ENCODE results near the gene NFKBIL1. TPM values are rescaled to one million over a fixed set of nuclear protein-coding genes. Genes with fewer than 3 reads are reported as not detected.

Gene NFKBIL1
- total RNA-seq, 1 donor from 2014 or later, result 33.2 TPM

- no peak for DNase-seq (ENCODE audit: extremely low spot score, unreplicated experiment)
- no peak overlapping the region for H3K27ac Mint-ChIP-seq (ENCODE audit: unreplicated experiment)
- no peaks in the 10 kb centered on the region for H3K36me3 Mint-ChIP-seq (ENCODE audit: unreplicated experiment)
- no peaks in the 10 kb centered on the region for H3K4me1 Mint-ChIP-seq (ENCODE audit: unreplicated experiment)
- H3K9me3 Mint-ChIP-seq (ENCODE audit: unreplicated experiment), result no peaks in the 10 kb centered on the region
- no peak overlapping the region for H3K4me3 Mint-ChIP-seq (ENCODE audit: unreplicated experiment)
- peaks cover 6% of the 10 kb centered on the region for H3K27me3 Mint-ChIP-seq (ENCODE audit: unreplicated experiment)
- no peak for TF ChIP-seq CTCF (IDR thresholded peaks at IDR 0.05)
These were observed 22.6 kb downstream of the NFKBIL1 start for GRCh38 chr6:31569861-31570536.

- Mint-ChIP-seq H3K9me3 (ENCODE audit: unreplicated experiment) (no peaks in the 10 kb centered on the region), H3K27ac (ENCODE audit: unreplicated experiment) (no peak within 1 kb of the TSS), H3K4me3 (ENCODE audit: unreplicated experiment) (no peak within 1 kb of the TSS), H3K27me3 (ENCODE audit: unreplicated experiment) (peaks cover 6% of the 10 kb centered on the region), H3K36me3 (ENCODE audit: unreplicated experiment) (no peaks in the 10 kb centered on the region), H3K4me1 (ENCODE audit: unreplicated experiment) (no peaks in the 10 kb centered on the region)
- no peak for DNase-seq (ENCODE audit: extremely low spot score, unreplicated experiment)
- no peak for TF ChIP-seq CTCF (IDR thresholded peaks at IDR 0.05)
These were observed 24.9 kb downstream of the NFKBIL1 start, which contains the start of gene LTA for GRCh38 chr6:31572041-31572911. LTA (plus strand) TSS chr6:31572289; CDS start chr6:31572743, 454 bp downstream.

GRCh38 chr6:31573239-31574105, 26.1 kb downstream of the NFKBIL1 start:
- H3K27ac Mint-ChIP-seq (ENCODE audit: unreplicated experiment), result no peak overlapping the region
- TF ChIP-seq CTCF (IDR thresholded peaks at IDR 0.05), result no peak
- DNase-seq (ENCODE audit: extremely low spot score, unreplicated experiment), result no peak
- H3K36me3 Mint-ChIP-seq (ENCODE audit: unreplicated experiment), result no peaks in the 10 kb centered on the region
- no peaks in the 10 kb centered on the region for H3K9me3 Mint-ChIP-seq (ENCODE audit: unreplicated experiment)
- H3K4me3 Mint-ChIP-seq (ENCODE audit: unreplicated experiment), result no peak overlapping the region
- H3K27me3 Mint-ChIP-seq (ENCODE audit: unreplicated experiment), result no peaks in the 10 kb centered on the region
- H3K4me1 Mint-ChIP-seq (ENCODE audit: unreplicated experiment), result peaks cover 3% of the 10 kb centered on the region

- H3K4me1 Mint-ChIP-seq (ENCODE audit: unreplicated experiment), result peaks cover 3% of the 10 kb centered on the region
- no peak for TF ChIP-seq CTCF (IDR thresholded peaks at IDR 0.05)
- DNase-seq (ENCODE audit: extremely low spot score, unreplicated experiment), result no peak
- no peak overlapping the region for H3K4me3 Mint-ChIP-seq (ENCODE audit: unreplicated experiment)
- no peaks in the 10 kb centered on the region for H3K9me3 Mint-ChIP-seq (ENCODE audit: unreplicated experiment)
- H3K27me3 Mint-ChIP-seq (ENCODE audit: unreplicated experiment), result no peaks in the 10 kb centered on the region
- H3K36me3 Mint-ChIP-seq (ENCODE audit: unreplicated experiment), result no peaks in the 10 kb centered on the region
- no peak overlapping the region for H3K27ac Mint-ChIP-seq (ENCODE audit: unreplicated experiment)
These were observed 27.0 kb downstream of the NFKBIL1 start for GRCh38 chr6:31574106-31575061.
